Tibial nerve (tissue), 4 donors: Measurements from ENCODE around the gene RFXANK. TPM values are rescaled to one million over a fixed set of nuclear protein-coding genes. Genes with fewer than 3 reads are reported as not detected.

Source experiments
- DNase-seq, 2 donors: peaks; one replicate each; pipeline ENCODE4 v3.0.0-alpha.2; 2019; ENCODE audit warnings: low spot score in 2 of 2
- H3K27ac ChIP-seq, 4 donors: fragments of 200-600 bp; sonication (generic) in 3 of 4; one replicate each; pipeline ENCODE4 v1.5.1; 2017 to 2019; ENCODE audit warnings: mild to moderate bottlenecking in 1 of 4
- H3K27me3 ChIP-seq, 2 donors: fragments of 200-600 bp; sonication (generic) in 1 of 2; one replicate each; pipeline versions ENCODE4 v1.5.1 to v1.6.0; 2017 to 2019
- H3K36me3 ChIP-seq, 3 donors: fragments of 200-600 bp; sonication (generic); one replicate each; pipeline ENCODE4 v1.5.1; 2018 to 2019
- H3K4me1 ChIP-seq, 4 donors: fragments of 200-600 bp; sonication (generic) in 3 of 4; one replicate each; pipeline ENCODE4 v1.5.1; 2017 to 2019
- H3K4me3 ChIP-seq, 4 donors: fragments of 200-600 bp; sonication (generic) in 3 of 4; one replicate each; pipeline ENCODE4 v1.5.1; 2017 to 2019; ENCODE audit warnings: mild to moderate bottlenecking in 1 of 4, moderate library complexity in 1 of 4
- H3K9me3 ChIP-seq, 4 donors: fragments of 200-600 bp; sonication (generic) in 3 of 4; one replicate each; pipeline ENCODE4 v1.5.1; 2017 to 2019
- CTCF ChIP-seq, 5 experiments: fragments of 200-600 bp in 3 of 5; fragments of 450-650 bp in 2 of 5; sonication (generic) in 3 of 5; IDR thresholded peaks; one replicate each; pipeline ENCODE4 v1.5.1; 2016 to 2019; ENCODE audit warnings: antibody characterized with exemption in 5 of 5, mild to moderate bottlenecking in 3 of 5, moderate library complexity in 2 of 5
- EP300 ChIP-seq, 2 donors: sonication (generic); formaldehyde crosslinking; IDR thresholded peaks; one replicate each; pipeline ENCODE4 v1.6.1; 2017; ENCODE audit warnings: antibody characterized with exemption in 2 of 2, mild to moderate bottlenecking in 1 of 2
- POLR2A ChIP-seq, 2 donors: fragments of 450-650 bp; IDR thresholded peaks; one replicate each; pipeline ENCODE4 v1.6.1; 2017; ENCODE audit warnings: antibody characterized with exemption in 2 of 2, mild to moderate bottlenecking in 2 of 2, moderate library complexity in 2 of 2
- WGBS, 2 donors: methylation state at CpG; one replicate each; pipeline ENCODE4 v1.1.5; 2018; 5-methylcytosine and 5-hydroxymethylcytosine counted together
- small RNA-seq: library from RNA; depleted of rRNA; stranded (forward); fragments of <200 nt; gene quantifications from one replicate; pipeline ENCODE3, GENCODE V24; 2016
- total RNA-seq, 4 donors: library from RNA; depleted of rRNA; stranded (reverse); fragments of >200 nt; gene quantifications; one replicate each; pipeline ENCODE4 v1.1.0, GENCODE V29; 2016

The RFXANK gene
- total RNA-seq, 4 donors from 2014 or later, result 46.3 to 62.1 (median 56.8) TPM

DNA sequence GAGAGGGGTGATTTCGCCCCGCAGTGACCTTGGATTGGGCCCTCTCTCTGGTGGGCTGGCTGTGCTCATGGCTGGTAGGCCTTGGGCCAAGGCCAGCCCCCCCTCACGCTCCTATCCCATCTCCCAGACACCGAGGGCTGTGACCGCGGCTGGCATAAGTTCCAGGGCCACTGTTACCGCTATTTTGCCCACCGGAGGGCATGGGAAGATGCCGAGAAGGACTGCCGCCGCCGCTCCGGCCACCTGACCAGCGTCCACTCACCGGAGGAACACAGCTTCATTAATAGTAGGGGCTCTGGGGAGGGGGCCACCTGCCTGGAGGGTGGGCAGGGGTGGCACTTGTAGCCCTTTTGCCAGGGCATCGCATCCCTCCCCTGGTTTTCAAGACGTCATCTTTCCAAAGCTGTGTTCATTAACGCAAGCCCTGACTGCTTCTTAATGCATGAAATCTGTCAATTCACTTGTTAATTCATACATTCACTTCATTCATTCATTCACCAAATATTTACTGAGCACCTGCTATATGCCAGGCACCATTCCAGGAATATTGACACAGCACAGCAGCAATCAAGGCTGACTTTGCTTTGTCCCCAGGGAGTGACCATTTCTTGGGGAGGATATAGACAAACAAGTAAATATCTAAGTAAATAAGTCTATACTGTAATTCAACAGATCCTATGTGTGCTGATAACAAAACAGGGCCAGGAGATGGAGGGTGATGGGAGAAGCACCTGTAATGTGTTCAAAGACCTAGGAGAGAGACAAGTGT, 46.3 kb downstream of the RFXANK start:
- Histone ChIP-seq H3K4me1 (no peaks in the 10 kb centered on the region), H3K27ac (no peak overlapping the region), H3K36me3 (peaks cover 0 to 4% (median 0%) of the 10 kb centered on the region in 3 donors), H3K4me3 (no peak overlapping the region), H3K9me3 (peaks cover 0 to 31% (median 5%) of the 10 kb centered on the region in 4 donors), H3K27me3 (peaks cover 0 to 15% of the 10 kb centered on the region in 2 donors)
- no peak for DNase-seq
- WGBS, 2 donors, result 75 to 83% methylated on average over 14 to 16 of the region's 18 CpGs
- TF ChIP-seq EP300 (IDR thresholded peaks at IDR 0.05), result no peak
- no peak for TF ChIP-seq CTCF (IDR thresholded peaks at IDR 0.05)
- TF ChIP-seq POLR2A (IDR thresholded peaks at IDR 0.05), result no peak

- TF ChIP-seq EP300 (IDR thresholded peaks at IDR 0.05) (no peak), CTCF (IDR thresholded peaks at IDR 0.05) (no peak), POLR2A (IDR thresholded peaks at IDR 0.05) (no peak)
- Histone ChIP-seq H3K4me3 (no peak overlapping the region), H3K4me1 (no peaks in the 10 kb centered on the region), H3K36me3 (no peaks in the 10 kb centered on the region), H3K27me3 (peaks cover 0 to 15% of the 10 kb centered on the region in 2 donors), H3K9me3 (peaks cover 0 to 17% (median 3%) of the 10 kb centered on the region in 4 donors), H3K27ac (no peak overlapping the region)
- no peak for DNase-seq
Measured at GRCh38 chr19:19239675-19240074, 47.6 kb downstream of the RFXANK start.

DNA sequence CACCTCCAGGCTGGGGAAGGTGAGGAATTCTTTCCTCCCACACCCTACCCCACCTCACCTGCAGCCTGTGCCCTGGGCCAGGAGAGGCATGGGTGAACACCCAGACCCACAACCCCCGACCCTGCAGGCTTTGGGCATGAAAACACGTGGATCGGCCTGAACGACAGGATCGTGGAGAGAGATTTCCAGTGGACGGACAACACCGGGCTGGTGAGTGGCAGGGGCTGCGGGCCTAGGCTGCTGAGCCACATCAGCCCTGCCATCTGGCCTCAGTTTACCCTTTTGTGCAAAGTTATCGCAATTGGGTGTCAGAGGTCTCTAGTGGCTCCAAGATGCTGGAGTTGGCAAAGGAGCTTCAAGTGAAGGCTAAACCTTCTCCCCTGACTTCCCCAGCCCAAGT, 48.4 kb downstream of the RFXANK start:
- WGBS, 2 donors, result 78 to 91% methylated on average over 6 to 8 of the region's 9 CpGs
- Histone ChIP-seq H3K4me3 (no peak overlapping the region), H3K27me3 (peaks cover 0 to 15% of the 10 kb centered on the region in 2 donors), H3K36me3 (no peaks in the 10 kb centered on the region), H3K4me1 (no peaks in the 10 kb centered on the region), H3K9me3 (peaks cover 0 to 9% (median 0%) of the 10 kb centered on the region in 4 donors), H3K27ac (no peak overlapping the region)
- TF ChIP-seq EP300 (IDR thresholded peaks at IDR 0.05) (no peak), POLR2A (IDR thresholded peaks at IDR 0.05) (no peak), CTCF (IDR thresholded peaks at IDR 0.05) (no peak)
- no peak for DNase-seq

DNA sequence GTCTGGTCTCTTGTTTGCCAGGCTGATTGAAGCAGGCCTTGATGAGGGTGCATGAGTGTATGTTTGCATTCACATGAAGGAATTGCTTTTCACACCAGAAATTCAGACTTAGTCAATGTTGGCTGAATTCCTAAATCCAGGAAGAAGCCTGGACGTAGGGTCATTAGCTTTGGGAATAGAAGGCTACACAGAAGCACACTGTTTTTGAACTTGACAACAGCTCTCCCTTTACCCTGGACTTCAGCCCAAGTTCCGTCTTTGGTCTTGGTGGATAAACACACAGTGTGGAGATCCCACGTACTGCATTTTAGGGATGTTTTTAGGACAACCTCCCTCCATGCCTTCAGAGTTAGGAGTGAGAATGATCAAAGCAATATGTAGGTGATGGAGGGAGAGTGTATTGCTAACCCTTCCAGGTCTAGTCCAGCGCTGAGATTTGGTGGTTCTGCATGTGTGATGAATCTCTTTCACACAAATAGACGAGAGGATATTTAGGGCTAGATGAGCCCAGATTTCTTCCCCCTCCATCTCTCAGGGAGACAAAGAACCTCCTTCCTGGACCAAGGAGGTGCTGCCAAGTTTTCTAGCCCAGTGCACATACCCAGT, 58.2 kb downstream of the RFXANK start:
- TF ChIP-seq EP300 (IDR thresholded peaks at IDR 0.05) (no peak), POLR2A (IDR thresholded peaks at IDR 0.05) (no peak), CTCF (IDR thresholded peaks at IDR 0.05) (no peak)
- 32 to 34% methylated on average over 5 of the region's 5 CpGs for WGBS, 2 donors

More for the DNA sequence above, 58.2 kb downstream of the RFXANK start:
- DNase-seq, result no peak
- no peaks in the 10 kb centered on the region for H3K4me1 ChIP-seq
- H3K27me3 ChIP-seq, result peaks cover 0 to 29% of the 10 kb centered on the region in 2 donors
- H3K36me3 ChIP-seq, result no peaks in the 10 kb centered on the region
- no peak overlapping the region for H3K4me3 ChIP-seq
- no peaks in the 10 kb centered on the region for H3K9me3 ChIP-seq
- H3K27ac ChIP-seq, result no peak overlapping the region

Small RNA genes lying within 50 kb of the gene (small RNA-seq; reads per million reads assigned to genes)
- gene RNU6-1028P, result not detected

Other genes with a start within 250 kb of the RFXANK start
- 10 to 100 TPM; 50.8 to 95.1 (median 65.1) TPM for gene SUGP2, start 158.7 kb upstream of the RFXANK start, total RNA-seq
- gene ARMC6, start 158.7 kb upstream of the RFXANK start, total RNA-seq, result 10 to 100 TPM; 20.0 to 40.8 (median 24.6) TPM
- gene SLC25A42, start 128.3 kb upstream of the RFXANK start, total RNA-seq, result 10 to 100 TPM; 13.8 to 25.5 (median 15.5) TPM
- gene TMEM161A, start 53.8 kb upstream of the RFXANK start, total RNA-seq, result 10 to 100 TPM; 24.1 to 32.1 (median 24.8) TPM
- gene MEF2B, start 22.0 kb upstream of the RFXANK start, total RNA-seq, result 1 to 10 TPM in 1 of 4 donors, under 1 TPM in 1, not detected in 2; 0.21 to 3.7 TPM
- gene BORCS8, start 106 bp upstream of the RFXANK start, total RNA-seq, result 10 to 100 TPM; 11.8 to 29.1 (median 18.8) TPM
- 10 to 100 TPM; 13.5 to 21.3 (median 15.1) TPM for gene NR2C2AP, start 11.2 kb downstream of the RFXANK start, total RNA-seq
- gene NCAN, start 19.7 kb downstream of the RFXANK start, total RNA-seq, result not detected
- 1 to 10 TPM in 1 of 4 donors, not detected in 3; 2.1 TPM for gene TM6SF2, start 81.0 kb downstream of the RFXANK start, total RNA-seq
- 10 to 100 TPM; 21.6 to 36.0 (median 27.5) TPM for gene SUGP1, start 128.3 kb downstream of the RFXANK start, total RNA-seq
- gene MAU2, start 128.6 kb downstream of the RFXANK start, total RNA-seq, result 100 to 1,000 TPM in 2 of 4 donors, 10 to 100 TPM in 2; 56.8 to 108 (median 97.8) TPM
- 10 to 100 TPM; 34.1 to 69.6 (median 36.8) TPM for gene GATAD2A, start 213.4 kb downstream of the RFXANK start, total RNA-seq